ENCODE data around the gene SPOCK2. TPM values are rescaled to one million over a fixed set of nuclear protein-coding genes. Genes with fewer than 3 reads are reported as not detected.

SPOCK2 gene
- total RNA-seq, 1 donor from 2014 or later: 48.8 TPM

- H3K27me3 ChIP-seq (ENCODE audit: control insufficient read depth, insufficient read depth, low read length): no peaks in the 10 kb centered on the region
- no peak overlapping the region for H3K4me3 ChIP-seq (ENCODE audit: low read depth, low read length)
- peaks cover 5% of the 10 kb centered on the region for H3K36me3 ChIP-seq (ENCODE audit: control insufficient read depth, insufficient read depth, low read length)
- TF ChIP-seq CTCF (IDR thresholded peaks at IDR 0.05; ENCODE audit: insufficient read depth, low read length, poor library complexity, severe bottlenecking): no peak
- DNase-seq (ENCODE audit: low read depth): no peak
Measured at GRCh38 chr10:72010234-72010973, 77.9 kb downstream of the SPOCK2 start.

DNA sequence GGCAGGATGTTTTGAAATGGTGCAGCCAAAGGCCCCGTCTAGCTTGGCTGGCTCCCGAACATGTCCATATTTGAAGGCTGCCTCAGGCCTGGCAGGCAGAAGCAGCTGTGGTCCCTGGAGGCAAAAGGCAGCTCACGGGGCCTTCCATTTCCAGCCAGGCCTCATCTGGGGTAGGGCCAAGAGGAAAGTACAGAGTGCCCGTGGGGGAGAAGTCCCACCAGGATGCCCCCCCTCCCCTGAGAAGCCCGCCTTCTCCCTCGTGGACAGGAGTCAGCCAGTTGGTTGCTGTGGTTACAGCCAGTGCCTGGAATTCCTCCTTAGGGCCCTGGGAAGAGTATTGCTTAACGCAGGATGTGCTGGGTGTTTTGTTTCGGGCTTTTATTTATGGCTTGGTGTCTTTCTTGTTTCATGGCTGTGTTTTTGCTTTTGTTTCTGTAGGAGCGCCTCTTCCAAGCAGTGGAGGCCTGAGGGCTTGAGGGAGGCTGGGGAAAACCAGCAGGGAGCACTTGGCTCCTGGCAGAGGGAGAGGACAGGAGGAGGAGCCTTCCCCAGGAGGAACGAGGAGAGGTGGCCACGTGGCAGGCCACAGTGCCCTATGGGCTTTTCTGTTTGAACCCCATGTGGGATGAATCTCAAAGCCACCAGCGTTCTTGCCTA, 78.8 kb downstream of the SPOCK2 start:
- no peak for TF ChIP-seq CTCF (IDR thresholded peaks at IDR 0.05; ENCODE audit: insufficient read depth, low read length, poor library complexity, severe bottlenecking)
- Histone ChIP-seq H3K4me3 (ENCODE audit: low read depth, low read length) (no peak overlapping the region), H3K27me3 (ENCODE audit: control insufficient read depth, insufficient read depth, low read length) (no peaks in the 10 kb centered on the region), H3K36me3 (ENCODE audit: control insufficient read depth, insufficient read depth, low read length) (peaks cover 5% of the 10 kb centered on the region)
- DNase-seq (ENCODE audit: low read depth): peak; percentile 80

DNA sequence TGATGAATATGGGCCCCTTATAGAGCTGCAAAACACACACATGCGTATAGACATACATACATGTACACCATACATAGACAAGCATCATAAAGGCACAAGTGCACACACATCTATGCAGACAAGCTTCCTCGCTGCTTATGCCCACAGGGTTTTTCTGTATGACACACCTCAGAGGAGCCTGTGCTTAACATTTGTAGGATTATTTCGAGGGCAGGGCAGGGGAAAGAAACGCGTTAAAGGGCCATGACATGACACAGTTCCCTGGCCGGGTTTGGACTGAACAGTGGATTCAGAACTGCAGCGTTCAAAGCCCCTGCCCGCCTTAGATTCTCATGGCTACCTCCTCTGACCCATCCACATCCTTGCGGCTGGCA, 79.3 kb downstream of the SPOCK2 start:
- Histone ChIP-seq H3K36me3 (ENCODE audit: control insufficient read depth, insufficient read depth, low read length) (peaks cover 5% of the 10 kb centered on the region), H3K27me3 (ENCODE audit: control insufficient read depth, insufficient read depth, low read length) (no peaks in the 10 kb centered on the region), H3K4me3 (ENCODE audit: low read depth, low read length) (no peak overlapping the region)
- no peak for DNase-seq (ENCODE audit: low read depth)
- TF ChIP-seq CTCF (IDR thresholded peaks at IDR 0.05; ENCODE audit: insufficient read depth, low read length, poor library complexity, severe bottlenecking): no peak

Other genes starting within 250 kb of the SPOCK2 start
- 1,398 and 1,486 TPM in 2 replicates for gene PSAP, start 237.3 kb downstream of the SPOCK2 start, total RNA-seq
- gene CHST3, start 124.2 kb downstream of the SPOCK2 start, total RNA-seq: 48.6 and 54.2 TPM in 2 replicates
- gene ANAPC16, start 127.5 kb upstream of the SPOCK2 start, total RNA-seq: 105 and 136 TPM in 2 replicates
- 30.7 and 38.6 TPM in 2 replicates for gene ASCC1, start 127.7 kb upstream of the SPOCK2 start, total RNA-seq
- gene DDIT4, start 185.4 kb upstream of the SPOCK2 start, total RNA-seq: 278 and 280 TPM in 2 replicates

Data from kidney epithelial cell (primary cell).